ENCODE measurements around the gene SPACA6. TPM values are rescaled to one million over a fixed set of nuclear protein-coding genes. Genes with fewer than 3 reads are reported as not detected.

The SPACA6 gene
- total and polyA plus RNA-seq, 10 of the 15 experiments (the other 5 are each of a cell fraction or from before 2014, with no cell fraction given), result 0.31 to 6.5 (median 1.7) TPM

DNA sequence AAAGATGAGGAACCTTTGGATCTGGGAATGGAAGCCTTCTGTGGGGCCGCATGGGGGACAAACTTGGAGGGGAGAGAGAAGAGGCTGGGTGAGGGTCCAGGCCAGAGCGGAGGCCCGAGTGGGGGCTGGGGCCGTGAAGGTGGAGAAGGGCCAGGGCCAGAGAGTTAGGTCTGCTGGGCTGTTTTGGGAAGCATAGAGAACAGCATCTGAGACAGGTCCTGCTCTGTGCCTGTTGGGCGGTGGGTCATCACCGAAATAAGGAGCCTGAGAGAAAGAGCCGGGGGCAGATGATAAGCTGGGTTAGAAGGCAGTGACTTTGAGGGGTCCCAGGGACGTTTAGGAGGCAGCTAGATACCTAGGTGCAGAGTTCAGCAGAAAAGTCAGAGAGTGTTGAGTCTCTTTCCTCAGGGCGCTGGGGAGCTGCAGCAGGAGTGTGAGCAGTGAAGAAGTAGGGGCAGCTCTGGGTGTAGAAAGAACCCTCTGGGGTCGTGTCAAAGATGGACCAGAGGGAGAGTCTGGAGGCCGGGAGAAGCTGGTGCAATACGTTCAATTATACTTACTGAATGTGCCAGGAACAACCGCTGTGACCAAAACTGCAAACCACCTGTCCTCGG, 2.7 kb downstream of the SPACA6 start:
- Histone ChIP-seq H3K4me3 (no peak overlapping the region), H3K9me3 (replicated peaks; ENCODE audit: control insufficient read depth, insufficient read depth, low read length) (no peaks in the 10 kb centered on the region), H3K27ac (ENCODE audit: control insufficient read depth, insufficient read depth) (no peak overlapping the region), H3K4me2 (ENCODE audit: control insufficient read depth, insufficient read depth) (no peak overlapping the region), H3K9ac (ENCODE audit: control insufficient read depth, insufficient read depth, low read length) (no peak overlapping the region), H3K79me2 (ENCODE audit: control insufficient read depth, insufficient read depth, low read length) (no peaks in the 10 kb centered on the region), H3K4me1 (ENCODE audit: control insufficient read depth, insufficient read depth, low read length) (no peaks in the 10 kb centered on the region), H4K20me1 (ENCODE audit: control insufficient read depth, insufficient read depth) (no peaks in the 10 kb centered on the region), H3K27me3 (replicated peaks in 1 of 2; ENCODE audit: control insufficient read depth in 2 of 2, insufficient read depth in 2 of 2, low read length in 1 of 2) (no peaks in the 10 kb centered on the region; a peak in 1 of 4 replicates), H2AFZ (ENCODE audit: control insufficient read depth, low read depth, low read length) (no peak overlapping the region), H3K36me3 (ENCODE audit: control insufficient read depth in 2 of 2, insufficient read depth in 2 of 2, low read length in 1 of 2) (no peaks in the 10 kb centered on the region)
- CTCF ChIA-PET, result interaction anchor here (1.1 kb wide), 1 partner anchor 8 kb away, joined by 3 read pairs; no protein-coding TSS in a partner anchor
- POLR2A ChIA-PET, result no interaction called here
- WGBS (ENCODE audit: insufficient coverage, insufficient replicate concordance, low lambda C conversion rate, missing lambda C conversion rate), result 19% methylated on average over 14 of the region's 14 CpGs
- TF ChIP-seq, protein P1, sequence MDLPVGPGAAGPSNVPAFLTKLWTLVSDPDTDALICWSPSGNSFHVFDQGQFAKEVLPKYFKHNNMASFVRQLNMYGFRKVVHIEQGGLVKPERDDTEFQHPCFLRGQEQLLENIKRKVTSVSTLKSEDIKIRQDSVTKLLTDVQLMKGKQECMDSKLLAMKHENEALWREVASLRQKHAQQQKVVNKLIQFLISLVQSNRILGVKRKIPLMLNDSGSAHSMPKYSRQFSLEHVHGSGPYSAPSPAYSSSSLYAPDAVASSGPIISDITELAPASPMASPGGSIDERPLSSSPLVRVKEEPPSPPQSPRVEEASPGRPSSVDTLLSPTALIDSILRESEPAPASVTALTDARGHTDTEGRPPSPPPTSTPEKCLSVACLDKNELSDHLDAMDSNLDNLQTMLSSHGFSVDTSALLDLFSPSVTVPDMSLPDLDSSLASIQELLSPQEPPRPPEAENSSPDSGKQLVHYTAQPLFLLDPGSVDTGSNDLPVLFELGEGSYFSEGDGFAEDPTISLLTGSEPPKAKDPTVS (IDR thresholded peaks at IDR 0.05; ENCODE audit: low read depth, low read length), result no peak
- TF ChIP-seq RAD21 (IDR thresholded peaks at IDR 0.05; ENCODE audit: insufficient read depth, low read depth, low read length) (no peak), JUNB (IDR thresholded peaks at IDR 0.05) (no peak), FOXK2 (IDR thresholded peaks at IDR 0.05) (no peak), GATAD2B (conservative IDR thresholded peaks at IDR 0.05; ENCODE audit: low read depth) (no peak), TCF7 (IDR thresholded peaks at IDR 0.05; ENCODE audit: borderline replicate concordance) (no peak), ETV6 (conservative IDR thresholded peaks at IDR 0.05 in 1 of 2, IDR thresholded peaks at IDR 0.05 in 1 of 2; ENCODE audit: borderline replicate concordance in 1 of 2, low read depth in 1 of 2) (no peak), BACH1 (IDR thresholded peaks at IDR 0.05; ENCODE audit: borderline replicate concordance) (no peak), TCF12 (IDR thresholded peaks at IDR 0.05; ENCODE audit: low read depth, low read length) (no peak), ZNF274 (IDR thresholded peaks at IDR 0.05; ENCODE audit: insufficient read depth, insufficient read length) (no peak), HDAC6 (IDR thresholded peaks at IDR 0.05; ENCODE audit: unreplicated experiment) (no peak), TBL1XR1 (IDR thresholded peaks at IDR 0.05; ENCODE audit: low read depth, low read length) (no peak), NR2C1 (IDR thresholded peaks at IDR 0.05) (no peak), MTA2 (IDR thresholded peaks at IDR 0.05; ENCODE audit: low read depth) (no peak), POLR2AphosphoS5 (IDR thresholded peaks at IDR 0.05; ENCODE audit: low read length) (no peak), GABPA (IDR thresholded peaks at IDR 0.05; ENCODE audit: low read depth) (no peak), RAD51 (IDR thresholded peaks at IDR 0.05) (no peak), NFYA (IDR thresholded peaks at IDR 0.05; ENCODE audit: borderline replicate concordance, low read depth, low read length) (no peak)
- TF ChIP-seq, protein P2, sequence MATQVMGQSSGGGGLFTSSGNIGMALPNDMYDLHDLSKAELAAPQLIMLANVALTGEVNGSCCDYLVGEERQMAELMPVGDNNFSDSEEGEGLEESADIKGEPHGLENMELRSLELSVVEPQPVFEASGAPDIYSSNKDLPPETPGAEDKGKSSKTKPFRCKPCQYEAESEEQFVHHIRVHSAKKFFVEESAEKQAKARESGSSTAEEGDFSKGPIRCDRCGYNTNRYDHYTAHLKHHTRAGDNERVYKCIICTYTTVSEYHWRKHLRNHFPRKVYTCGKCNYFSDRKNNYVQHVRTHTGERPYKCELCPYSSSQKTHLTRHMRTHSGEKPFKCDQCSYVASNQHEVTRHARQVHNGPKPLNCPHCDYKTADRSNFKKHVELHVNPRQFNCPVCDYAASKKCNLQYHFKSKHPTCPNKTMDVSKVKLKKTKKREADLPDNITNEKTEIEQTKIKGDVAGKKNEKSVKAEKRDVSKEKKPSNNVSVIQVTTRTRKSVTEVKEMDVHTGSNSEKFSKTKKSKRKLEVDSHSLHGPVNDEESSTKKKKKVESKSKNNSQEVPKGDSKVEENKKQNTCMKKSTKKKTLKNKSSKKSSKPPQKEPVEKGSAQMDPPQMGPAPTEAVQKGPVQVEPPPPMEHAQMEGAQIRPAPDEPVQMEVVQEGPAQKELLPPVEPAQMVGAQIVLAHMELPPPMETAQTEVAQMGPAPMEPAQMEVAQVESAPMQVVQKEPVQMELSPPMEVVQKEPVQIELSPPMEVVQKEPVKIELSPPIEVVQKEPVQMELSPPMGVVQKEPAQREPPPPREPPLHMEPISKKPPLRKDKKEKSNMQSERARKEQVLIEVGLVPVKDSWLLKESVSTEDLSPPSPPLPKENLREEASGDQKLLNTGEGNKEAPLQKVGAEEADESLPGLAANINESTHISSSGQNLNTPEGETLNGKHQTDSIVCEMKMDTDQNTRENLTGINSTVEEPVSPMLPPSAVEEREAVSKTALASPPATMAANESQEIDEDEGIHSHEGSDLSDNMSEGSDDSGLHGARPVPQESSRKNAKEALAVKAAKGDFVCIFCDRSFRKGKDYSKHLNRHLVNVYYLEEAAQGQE (IDR thresholded peaks at IDR 0.05; ENCODE audit: low read depth, low read length), result no peak
- TF ChIP-seq, protein P3, sequence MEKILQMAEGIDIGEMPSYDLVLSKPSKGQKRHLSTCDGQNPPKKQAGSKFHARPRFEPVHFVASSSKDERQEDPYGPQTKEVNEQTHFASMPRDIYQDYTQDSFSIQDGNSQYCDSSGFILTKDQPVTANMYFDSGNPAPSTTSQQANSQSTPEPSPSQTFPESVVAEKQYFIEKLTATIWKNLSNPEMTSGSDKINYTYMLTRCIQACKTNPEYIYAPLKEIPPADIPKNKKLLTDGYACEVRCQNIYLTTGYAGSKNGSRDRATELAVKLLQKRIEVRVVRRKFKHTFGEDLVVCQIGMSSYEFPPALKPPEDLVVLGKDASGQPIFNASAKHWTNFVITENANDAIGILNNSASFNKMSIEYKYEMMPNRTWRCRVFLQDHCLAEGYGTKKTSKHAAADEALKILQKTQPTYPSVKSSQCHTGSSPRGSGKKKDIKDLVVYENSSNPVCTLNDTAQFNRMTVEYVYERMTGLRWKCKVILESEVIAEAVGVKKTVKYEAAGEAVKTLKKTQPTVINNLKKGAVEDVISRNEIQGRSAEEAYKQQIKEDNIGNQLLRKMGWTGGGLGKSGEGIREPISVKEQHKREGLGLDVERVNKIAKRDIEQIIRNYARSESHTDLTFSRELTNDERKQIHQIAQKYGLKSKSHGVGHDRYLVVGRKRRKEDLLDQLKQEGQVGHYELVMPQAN (conservative IDR thresholded peaks at IDR 0.05), result no peak
- FAIRE-seq, result no peak
- in situ Hi-C loops (cut with MboI) (no loop called here), intact Hi-C loops (cut with micrococcal nuclease; ENCODE audit: unreplicated experiment) (no loop called here)
- no peak for DNase-seq (ENCODE audit: low read depth, low spot score)
- no peak for ATAC-seq
- BruUV-seq (replicated peaks), result no TSS peak
- RAD21 ChIA-PET (ENCODE audit: unreplicated experiment), result no interaction called here
- SMC1A ChIA-PET (ENCODE audit: uncharacterized antibody, unreplicated experiment), result no interaction called here

All from GM12878 (cell line).